Measurements from ENCODE around the gene TGFBR3. TPM values are rescaled to one million over a fixed set of nuclear protein-coding genes. Genes with fewer than 3 reads are reported as not detected.

TGFBR3 gene
- total RNA-seq, 2 experiments from 2014 or later: 5.5 to 7.5 TPM

DNA sequence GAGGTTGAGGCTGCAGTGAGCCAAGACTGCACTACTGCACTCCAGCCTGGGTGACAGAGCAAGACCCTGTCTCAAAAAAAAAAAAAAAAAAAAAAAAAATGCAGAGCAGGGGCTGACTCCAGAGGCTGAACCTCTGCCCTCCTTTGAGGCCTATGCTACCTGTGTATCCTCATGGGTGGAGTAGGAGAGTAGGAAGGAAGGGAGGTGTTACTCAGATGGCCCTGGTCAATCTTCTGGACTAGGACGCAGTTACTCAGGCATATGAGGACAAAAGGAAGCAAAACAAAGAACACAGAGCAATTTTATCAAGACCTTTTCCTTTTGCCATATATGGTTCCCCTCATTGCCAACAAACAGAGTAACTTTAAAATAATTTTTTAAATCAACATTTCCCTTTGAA lies 35.2 kb downstream of the TGFBR3 start:
- Mint-ChIP-seq H3K4me1 (ENCODE audit: low read depth) (no peaks in the 10 kb centered on the region), H3K4me3 (no peak overlapping the region), H3K27ac (no peak overlapping the region), H3K27me3 (no peaks in the 10 kb centered on the region), H3K36me3 (ENCODE audit: low read depth) (no peaks in the 10 kb centered on the region), H3K9me3 (no peaks in the 10 kb centered on the region)
- POLR2A ChIA-PET: no interaction called here
- no peak for DNase-seq
- no peak for ATAC-seq
- intact Hi-C loops (cut with micrococcal nuclease): no loop called here
- TF ChIP-seq, protein P1, sequence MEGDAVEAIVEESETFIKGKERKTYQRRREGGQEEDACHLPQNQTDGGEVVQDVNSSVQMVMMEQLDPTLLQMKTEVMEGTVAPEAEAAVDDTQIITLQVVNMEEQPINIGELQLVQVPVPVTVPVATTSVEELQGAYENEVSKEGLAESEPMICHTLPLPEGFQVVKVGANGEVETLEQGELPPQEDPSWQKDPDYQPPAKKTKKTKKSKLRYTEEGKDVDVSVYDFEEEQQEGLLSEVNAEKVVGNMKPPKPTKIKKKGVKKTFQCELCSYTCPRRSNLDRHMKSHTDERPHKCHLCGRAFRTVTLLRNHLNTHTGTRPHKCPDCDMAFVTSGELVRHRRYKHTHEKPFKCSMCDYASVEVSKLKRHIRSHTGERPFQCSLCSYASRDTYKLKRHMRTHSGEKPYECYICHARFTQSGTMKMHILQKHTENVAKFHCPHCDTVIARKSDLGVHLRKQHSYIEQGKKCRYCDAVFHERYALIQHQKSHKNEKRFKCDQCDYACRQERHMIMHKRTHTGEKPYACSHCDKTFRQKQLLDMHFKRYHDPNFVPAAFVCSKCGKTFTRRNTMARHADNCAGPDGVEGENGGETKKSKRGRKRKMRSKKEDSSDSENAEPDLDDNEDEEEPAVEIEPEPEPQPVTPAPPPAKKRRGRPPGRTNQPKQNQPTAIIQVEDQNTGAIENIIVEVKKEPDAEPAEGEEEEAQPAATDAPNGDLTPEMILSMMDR (IDR thresholded peaks at IDR 0.05): no peak
- CTCF ChIA-PET: interaction anchor here (1.3 kb wide), 1 partner anchor 33 kb away, joined by 3 read pairs; no protein-coding TSS in a partner anchor

DNA sequence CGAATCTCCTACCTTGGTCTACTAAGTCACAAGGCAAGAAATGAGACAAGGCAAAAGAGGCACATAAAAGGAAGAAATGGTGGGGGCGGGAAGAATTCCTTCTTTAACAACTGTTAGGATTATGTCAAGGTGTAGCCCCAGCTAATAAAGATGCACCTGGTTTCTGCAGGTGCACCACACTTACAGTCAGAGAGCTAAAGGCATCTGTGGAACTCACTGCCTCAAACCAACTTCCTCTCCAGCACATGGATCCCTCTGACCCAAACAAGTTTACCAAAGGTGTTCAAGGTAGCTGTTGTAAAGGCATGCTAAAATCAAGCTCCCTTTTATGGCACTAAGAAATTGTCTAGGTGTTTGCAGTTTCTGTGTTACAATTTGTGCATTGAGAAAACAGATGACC lies 38.1 kb downstream of the TGFBR3 start:
- no peaks in the 10 kb centered on the region for H3K27me3 Mint-ChIP-seq
- H3K9me3 Mint-ChIP-seq: peaks cover 4% of the 10 kb centered on the region
- DNase-seq: no peak
- peaks cover 2% of the 10 kb centered on the region for H3K4me1 Mint-ChIP-seq (ENCODE audit: low read depth)
- TF ChIP-seq, protein P1 (IDR thresholded peaks at IDR 0.05): no peak
- H3K4me3 Mint-ChIP-seq: no peak overlapping the region
- POLR2A ChIA-PET: no interaction called here
- intact Hi-C loops (cut with micrococcal nuclease): no loop called here
- no peak for ATAC-seq
- CTCF ChIA-PET: interaction anchor here (1.4 kb wide), 1 partner anchor 16 kb away, joined by 3 read pairs; no protein-coding TSS in a partner anchor
- no peak overlapping the region for H3K27ac Mint-ChIP-seq
- no peaks in the 10 kb centered on the region for H3K36me3 Mint-ChIP-seq (ENCODE audit: low read depth)

DNA sequence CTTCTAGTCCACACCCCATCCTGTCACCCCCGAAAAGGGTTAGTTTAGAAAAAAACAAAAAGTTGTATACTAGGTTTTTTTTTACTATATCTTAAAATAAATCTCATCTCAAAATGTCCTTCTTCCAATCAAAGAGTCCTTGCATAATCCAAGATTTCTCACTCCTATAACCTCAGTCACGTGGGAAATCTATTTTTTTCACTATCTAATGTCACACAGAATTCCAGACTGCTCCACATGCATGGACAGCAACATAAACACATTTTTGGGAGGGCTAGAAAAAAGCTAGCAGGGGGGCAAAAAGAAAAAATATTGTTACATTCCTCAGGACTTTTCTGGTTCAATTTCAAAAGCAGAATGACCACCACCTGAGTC lies 39.3 kb downstream of the TGFBR3 start:
- Mint-ChIP-seq H3K4me3 (no peak overlapping the region), H3K27ac (no peak overlapping the region), H3K4me1 (ENCODE audit: low read depth) (peaks cover 11% of the 10 kb centered on the region), H3K36me3 (ENCODE audit: low read depth) (no peaks in the 10 kb centered on the region), H3K9me3 (peaks cover 4% of the 10 kb centered on the region), H3K27me3 (no peaks in the 10 kb centered on the region)
- no peak for DNase-seq
- intact Hi-C loops (cut with micrococcal nuclease): no loop called here
- ChIA-PET POLR2A (interaction anchor here (0.6 to 1.0 kb wide), 3 partner anchors 13 to 29 kb away, joined by 3 to 4 read pairs (median 3); no protein-coding TSS in a partner anchor), CTCF (interaction anchor here (1.0 to 1.4 kb wide), 2 partner anchors 18 to 37 kb away, joined by 3 read pairs; no protein-coding TSS in a partner anchor)
- TF ChIP-seq, protein P1 (IDR thresholded peaks at IDR 0.05): no peak
- ATAC-seq: no peak

DNA sequence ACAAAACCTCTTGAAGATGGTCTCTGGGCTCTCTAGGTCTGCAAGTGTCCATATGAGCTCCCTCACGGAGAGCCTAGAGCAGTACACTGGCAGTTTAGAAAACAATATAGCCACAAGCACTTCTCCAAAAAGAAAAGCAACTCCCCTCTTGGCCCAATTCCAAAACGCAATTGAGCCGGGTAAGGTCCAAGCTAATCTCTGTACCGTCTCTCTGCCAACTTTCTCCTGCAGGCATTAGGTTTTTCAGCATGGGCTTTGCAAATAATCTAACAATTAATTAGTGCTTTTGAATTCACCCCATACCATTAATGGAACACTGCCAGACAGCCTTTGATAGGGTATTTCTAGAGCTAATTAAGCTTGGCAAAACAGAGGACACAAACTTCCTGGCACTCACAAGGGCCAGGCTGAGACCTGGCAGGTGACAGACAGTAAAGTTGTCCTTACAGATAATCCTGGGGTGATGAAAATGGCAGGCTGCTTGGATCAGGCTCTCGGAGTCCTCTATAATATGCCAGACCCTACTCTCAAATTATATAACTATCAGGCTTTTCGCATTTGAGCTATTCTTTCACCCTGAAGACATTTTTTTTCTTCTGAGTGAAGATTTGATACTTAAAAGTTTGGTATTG lies 39.8 kb downstream of the TGFBR3 start:
- no peak for DNase-seq
- no peaks in the 10 kb centered on the region for H3K27me3 Mint-ChIP-seq
- H3K36me3 Mint-ChIP-seq (ENCODE audit: low read depth): no peaks in the 10 kb centered on the region
- POLR2A ChIA-PET: interaction anchor here (1.0 kb wide), 1 partner anchor 13 kb away, joined by 4 read pairs; no protein-coding TSS in a partner anchor
- intact Hi-C loops (cut with micrococcal nuclease): no loop called here
- TF ChIP-seq, protein P1 (IDR thresholded peaks at IDR 0.05): no peak
- peaks cover 4% of the 10 kb centered on the region for H3K9me3 Mint-ChIP-seq
- peaks cover 11% of the 10 kb centered on the region for H3K4me1 Mint-ChIP-seq (ENCODE audit: low read depth)
- no peak overlapping the region for H3K27ac Mint-ChIP-seq
- CTCF ChIA-PET: no interaction called here
- ATAC-seq: no peak
- H3K4me3 Mint-ChIP-seq: no peak overlapping the region

DNA sequence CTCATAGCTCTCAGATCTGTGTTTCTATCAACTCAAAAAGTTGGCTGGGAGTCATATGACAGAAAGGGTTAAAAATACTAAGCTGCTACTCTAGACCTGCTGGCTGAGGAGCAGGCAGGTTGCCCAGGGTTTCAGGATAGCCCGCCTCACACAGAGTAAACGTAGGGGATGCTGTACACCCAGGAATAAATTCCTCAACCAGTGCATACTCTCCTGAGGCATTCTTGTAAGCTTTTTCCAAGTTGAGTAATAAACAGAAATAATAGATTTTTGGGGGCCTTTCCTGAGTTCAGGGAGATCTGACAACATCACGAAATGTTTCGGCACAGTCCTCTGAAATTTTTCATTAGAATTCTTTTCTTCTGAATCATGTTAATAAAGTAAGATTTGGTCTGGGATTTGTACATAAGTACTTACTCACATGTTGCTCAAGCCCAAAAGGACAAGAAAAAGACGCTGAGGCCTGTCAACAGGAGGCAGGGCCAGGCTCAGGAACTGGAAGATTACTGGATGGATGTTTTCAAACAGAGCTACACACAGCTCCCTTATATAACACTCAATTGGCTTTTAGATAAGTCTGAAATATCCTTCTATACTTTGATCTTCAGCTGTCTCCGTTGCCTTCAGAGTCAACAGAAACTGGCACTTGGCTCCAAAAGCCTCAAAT lies 41.0 kb downstream of the TGFBR3 start:
- Mint-ChIP-seq H3K36me3 (ENCODE audit: low read depth) (no peaks in the 10 kb centered on the region), H3K9me3 (peaks cover 4% of the 10 kb centered on the region), H3K27me3 (no peaks in the 10 kb centered on the region), H3K4me1 (ENCODE audit: low read depth) (peaks cover 11% of the 10 kb centered on the region), H3K4me3 (no peak overlapping the region), H3K27ac (no peak overlapping the region)
- intact Hi-C loops (cut with micrococcal nuclease): no loop called here
- DNase-seq (no peak), ATAC-seq (no peak)
- CTCF ChIA-PET: no interaction called here
- TF ChIP-seq, protein P1 (IDR thresholded peaks at IDR 0.05): no peak
- POLR2A ChIA-PET: no interaction called here

Data from activated CD8-positive, alpha-beta T cell treated with anti-CD3 and anti-CD28 coated beads for 36 hours (primary cell).